HG02610 (cell line): ENCODE results near the gene CEP76.

Experiments
- ATAC-seq: cut with Tn5 transposase; IDR thresholded peaks from one replicate; pipeline ENCODE4 v1.9.1; 2021; ENCODE audit warnings: mild to moderate bottlenecking, moderate library complexity; ENCODE audit not compliant: unreplicated experiment

The CEP76 gene, protein sequence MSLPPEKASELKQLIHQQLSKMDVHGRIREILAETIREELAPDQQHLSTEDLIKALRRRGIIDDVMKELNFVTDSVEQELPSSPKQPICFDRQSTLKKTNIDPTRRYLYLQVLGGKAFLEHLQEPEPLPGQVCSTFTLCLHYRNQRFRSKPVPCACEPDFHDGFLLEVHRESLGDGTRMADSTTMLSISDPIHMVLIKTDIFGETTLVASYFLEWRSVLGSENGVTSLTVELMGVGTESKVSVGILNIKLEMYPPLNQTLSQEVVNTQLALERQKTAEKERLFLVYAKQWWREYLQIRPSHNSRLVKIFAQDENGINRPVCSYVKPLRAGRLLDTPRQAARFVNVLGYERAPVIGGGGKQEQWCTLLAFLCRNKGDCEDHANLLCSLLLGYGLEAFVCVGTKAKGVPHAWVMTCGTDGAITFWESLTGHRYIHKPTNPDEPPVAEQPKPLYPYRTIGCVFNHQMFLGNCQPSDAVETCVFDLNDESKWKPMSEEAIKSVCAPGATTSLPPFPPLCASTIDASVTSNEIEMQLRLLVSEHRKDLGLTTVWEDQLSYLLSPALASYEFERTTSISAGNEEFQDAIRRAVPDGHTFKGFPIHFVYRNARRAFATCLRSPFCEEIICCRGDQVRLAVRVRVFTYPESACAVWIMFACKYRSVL

DNA sequence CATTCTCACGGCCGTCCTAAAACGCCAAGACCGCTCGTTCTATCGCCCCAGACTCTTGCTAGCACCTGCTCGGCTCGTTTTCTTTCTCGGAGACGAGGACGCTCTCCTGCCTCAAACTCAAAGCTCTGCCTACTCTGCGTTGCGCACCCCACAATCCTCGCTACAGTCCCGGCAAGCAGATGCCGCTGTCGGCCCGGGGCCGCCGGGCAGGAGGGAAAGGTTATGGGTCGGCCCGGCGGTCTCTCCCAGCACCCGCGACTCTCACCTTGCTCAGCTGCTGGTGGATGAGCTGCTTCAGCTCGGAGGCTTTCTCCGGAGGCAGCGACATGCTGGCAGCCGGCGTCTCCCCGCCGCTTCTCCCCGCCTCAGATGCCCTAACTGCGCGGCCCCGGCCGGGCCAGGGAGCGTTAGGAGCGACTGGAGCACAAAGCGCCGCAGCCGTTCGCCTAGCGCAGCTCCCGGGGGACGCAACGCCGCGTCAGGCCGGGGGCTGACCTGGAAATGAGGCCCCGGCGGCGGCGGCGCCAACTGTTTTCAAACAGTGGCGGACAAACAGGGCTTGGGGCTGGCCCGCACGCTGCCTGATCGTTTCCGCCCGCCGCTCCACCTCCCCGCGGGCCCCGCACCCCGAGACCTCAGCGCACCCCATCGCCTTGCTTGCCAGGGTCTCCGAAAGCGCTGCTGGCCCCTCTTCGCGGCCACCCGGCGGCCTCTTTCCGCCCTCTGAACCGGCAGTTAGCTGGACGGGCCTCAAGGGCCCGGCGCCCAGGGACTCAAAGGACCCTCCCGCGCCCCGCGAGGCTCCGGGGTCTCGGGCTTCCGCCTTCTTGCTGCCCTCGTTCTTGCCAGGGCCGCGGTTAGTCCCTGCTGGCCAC, at the start of gene CEP76, which contains the start of gene PSMG2:
TSS of gene CEP76 (minus strand) at position 503 of the 875 bp plus-strand sequence. CDS start at position 328, 175 bp downstream.
TSS of gene PSMG2 (plus strand) at position 822 of the 875 bp plus-strand sequence. CDS start 66 bp downstream, outside the sequence.
- peak; percentile 82 for ATAC-seq

DNA sequence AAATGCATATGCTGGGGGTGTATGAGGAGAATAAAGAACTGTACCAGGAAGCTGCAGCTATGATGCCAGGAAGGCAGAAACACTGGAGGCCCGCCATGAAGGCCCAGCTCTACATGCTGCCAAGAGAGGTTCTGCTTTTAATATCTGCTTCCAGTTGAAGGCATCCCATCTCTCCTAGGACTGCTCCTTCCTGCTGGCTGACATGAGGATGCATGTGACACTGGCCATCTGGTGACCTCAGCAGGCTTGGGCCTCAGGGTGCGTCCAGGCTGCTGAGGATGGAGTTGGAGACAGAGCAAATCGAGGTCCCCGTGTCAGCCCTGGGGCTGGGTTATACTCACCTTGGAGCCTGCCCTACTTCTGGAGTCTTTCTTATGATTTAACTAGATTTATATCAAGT, 49.4 kb upstream of the CEP76 start:
- no peak for ATAC-seq

DNA sequence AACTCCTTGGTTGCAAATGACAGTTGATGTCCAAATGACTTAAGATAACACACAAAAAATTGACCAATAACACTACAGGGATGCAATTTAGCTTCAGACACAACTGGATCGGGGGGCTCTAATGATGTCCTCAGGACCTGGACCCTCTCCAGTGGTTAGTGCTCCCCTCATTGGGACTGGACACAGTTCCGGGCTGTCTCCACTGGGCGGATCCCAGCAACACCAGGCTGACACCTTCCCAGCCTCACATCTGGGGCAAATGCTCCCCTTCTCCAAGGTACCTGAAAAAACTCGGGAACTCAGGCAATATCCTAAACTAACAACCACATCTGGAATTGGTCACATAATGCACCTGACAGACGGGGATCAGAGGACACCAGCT, 49.0 kb upstream of the CEP76 start:
- no peak for ATAC-seq

DNA sequence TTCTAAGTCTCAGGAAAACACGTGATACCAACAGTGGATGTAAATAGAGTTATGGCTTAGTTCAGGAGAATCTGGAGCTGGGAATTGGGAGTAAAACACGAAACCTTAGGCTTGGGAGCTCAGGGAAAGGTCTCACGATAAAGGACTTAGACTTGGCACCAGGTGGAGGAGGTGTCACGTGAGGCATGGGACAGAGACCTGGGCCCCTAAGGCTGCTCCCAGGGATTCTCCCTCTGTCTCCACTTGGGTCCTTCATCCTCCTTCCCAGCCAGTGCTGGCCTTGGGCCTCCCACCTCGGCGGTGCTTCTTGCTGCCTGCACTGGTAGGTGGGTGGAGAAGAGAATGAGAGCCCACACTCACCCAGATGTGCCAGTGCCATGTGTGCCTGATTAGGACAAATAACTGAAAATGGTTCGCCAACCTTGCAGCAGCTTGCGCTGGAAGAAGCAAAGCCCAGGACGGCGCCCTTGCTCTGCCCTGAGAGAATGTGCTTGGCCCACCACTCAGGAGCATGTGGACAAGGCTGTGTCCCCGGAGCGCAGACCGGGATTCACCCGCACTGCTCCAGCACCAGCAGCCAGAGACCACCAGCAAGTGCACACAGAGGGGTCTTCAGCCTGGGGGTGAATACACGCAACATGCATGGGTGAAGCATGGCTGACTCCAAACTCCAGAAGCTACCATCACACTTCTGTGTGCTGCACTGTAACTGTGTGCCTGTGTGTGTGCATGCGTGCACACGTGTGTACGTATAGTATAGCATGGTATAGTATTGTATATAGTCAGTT, 48.4 kb upstream of the CEP76 start:
- ATAC-seq, result no peak

DNA sequence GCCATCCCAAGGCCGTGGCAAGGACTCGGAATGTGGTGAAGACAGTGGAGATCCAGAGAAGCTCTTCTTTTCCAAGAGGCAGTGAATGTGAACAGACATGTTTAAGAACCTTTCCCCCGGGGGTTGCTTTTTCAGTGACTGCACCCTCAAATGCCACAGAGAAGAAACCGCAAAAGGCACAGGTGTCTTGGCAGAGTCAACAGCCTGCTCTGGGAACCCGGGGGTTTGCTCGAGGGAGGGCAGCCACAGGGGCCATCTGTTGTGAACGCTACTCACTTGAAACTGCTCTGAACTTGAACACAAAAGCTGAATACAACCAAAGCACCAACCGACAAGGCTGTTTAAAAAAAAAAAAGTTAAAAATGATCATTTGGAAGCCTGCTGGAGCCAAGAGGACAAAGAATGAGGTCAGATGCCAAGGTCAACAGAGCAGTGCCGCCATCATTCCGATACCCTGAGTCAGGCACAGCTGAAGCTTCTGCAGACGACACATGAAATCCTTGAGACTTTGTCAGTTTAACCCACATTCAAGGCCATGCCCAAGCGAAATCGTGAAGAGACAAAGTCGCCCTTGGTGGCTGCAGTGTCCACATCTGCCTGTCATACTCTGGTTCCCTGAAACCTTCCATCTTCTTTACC, 47.7 kb upstream of the CEP76 start:
- ATAC-seq, result no peak

DNA sequence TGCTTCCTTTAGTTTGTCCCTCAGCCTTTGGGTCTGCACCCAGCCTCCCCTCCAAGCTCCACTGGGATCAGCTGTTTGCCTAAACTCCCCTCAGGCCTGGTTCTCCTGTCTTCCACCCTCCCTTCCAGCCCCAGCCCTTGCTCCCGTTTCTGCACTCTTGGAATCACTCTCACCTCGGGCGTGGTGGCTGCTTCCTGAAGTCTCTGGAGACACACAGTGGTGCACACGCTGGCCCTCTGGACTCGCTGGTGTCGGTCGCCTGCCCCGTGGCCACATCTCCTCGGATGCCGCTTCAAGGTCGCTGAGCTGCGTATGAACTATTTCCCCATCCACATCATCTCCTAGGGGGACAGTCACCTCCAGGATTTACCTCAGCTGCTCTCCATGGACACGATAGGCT, 46.6 kb upstream of the CEP76 start:
- ATAC-seq, result no peak

DNA sequence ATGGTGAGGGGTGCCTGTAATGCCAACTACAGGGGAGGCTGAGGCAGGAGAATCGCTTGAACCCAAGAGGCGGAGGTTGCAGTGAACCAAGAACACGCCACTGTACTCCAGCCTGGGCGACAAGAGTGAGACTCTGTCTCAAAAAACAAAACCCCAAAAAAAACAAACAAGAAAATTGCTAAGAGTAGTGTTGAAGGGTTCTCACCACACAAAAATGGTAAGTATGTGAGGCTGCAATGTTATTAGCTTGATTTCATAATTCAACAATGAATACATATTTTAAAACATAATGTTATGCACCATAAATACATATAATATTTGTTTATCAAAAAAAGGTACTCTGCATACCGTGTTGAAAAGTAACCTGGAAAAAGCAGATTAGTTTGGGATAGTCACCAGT, 46.1 kb upstream of the CEP76 start:
- ATAC-seq, result no peak

DNA sequence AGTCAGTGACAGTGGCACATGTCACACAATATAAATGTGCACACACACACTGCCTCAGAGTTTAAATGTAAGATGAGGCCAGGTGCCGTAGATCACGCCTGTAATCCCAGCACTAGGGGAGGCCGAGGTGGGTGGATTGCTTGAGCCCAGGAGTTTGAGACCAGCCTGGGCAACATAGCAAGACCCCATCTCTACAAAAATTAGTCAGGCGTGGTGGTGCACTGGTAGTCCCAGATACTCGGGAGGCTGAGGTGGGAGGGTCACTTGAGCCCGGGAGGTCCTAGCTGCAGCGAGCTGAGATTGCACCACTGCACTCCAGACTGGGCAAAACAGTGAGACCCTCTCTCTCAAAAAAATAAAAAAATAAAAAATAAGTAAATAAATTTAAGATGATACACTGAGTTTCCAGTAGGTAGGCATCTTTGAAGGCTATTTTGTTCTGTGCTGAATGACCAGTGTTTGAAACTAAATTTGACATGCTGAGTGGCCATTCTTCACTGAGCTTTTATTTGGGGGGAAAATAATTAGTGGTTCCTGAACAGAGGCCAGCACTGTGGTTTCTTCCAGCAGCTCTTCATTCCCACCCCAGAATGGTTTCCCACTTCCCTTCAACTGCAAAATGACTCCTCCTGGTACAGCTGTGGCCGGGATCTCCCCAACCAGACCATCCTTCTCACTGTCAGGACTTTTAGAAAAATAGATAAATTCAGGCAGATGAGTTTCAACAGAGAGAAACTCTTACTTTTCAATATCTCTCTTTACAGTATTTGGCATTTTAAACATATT, 45.2 kb upstream of the CEP76 start:
- ATAC-seq, result no peak

DNA sequence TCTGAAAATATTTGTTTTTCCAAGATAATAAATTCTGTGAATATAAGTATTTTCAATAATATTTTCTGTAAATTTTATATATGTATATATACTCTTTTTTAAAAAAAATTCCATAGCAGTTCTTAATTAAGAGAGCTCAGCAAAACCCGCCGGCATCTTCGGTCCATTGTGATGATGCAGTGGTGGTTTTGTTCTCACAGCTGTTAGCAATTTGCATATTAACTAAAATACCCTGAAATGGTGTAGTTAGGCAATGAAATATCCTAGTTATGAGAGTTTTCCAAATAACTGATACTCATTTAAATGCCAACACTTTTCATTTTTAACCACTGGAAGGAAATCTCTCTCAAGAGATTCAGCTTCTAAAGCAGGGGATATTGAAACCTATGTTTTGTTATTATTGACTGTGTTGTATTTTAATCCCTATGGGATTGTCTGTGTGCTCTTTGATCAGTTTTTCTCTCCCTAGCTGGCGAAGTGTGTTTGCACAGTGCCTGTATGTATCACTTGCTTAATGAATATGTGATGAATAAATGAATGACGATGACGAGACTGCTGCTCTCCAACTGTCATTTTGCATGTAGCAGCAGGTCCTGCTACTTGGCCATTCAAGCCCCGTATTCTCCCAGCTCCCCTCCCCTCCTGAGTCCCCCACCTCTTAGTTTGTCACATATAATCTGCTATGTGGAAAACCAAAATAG, 42.7 kb upstream of the CEP76 start:
- no peak for ATAC-seq

DNA sequence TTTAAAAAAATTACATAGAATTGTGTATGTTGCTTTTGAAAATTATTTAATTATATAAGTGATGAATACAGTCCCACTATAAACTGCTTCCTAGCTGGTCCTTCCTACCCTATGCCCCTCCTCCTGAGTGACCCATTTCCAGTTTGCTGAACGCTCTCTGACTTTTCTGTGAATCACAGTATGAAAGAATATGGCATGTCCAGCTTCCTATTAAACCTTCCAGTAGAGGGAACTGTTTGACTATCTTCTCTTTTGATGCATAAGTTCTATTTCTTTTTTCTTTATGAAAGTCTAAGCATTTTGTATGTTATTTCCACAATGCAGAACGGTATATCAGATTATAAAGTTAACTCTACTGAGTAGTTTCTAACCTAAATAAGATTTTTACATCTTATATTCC, 41.6 kb upstream of the CEP76 start:
- ATAC-seq, result no peak

DNA sequence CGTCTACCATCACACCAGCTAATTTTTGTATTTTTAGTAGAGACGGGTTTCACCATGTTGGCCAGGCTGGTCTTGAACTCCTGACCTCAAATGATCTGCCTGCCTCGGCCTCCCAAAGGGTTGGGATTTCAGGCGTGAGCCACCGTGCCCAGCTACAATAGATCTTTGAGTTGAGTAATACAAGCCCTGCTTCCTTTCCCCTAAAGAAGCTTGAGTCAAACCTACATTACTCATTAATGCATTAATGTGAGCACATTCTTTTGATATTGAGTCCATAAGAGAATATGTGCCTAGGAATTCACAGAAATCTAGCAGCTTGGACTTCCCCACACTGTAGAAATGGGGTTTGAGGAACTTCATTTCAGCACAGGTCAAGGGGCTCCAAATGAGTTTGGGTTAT, 39.9 kb upstream of the CEP76 start:
- ATAC-seq, result no peak

DNA sequence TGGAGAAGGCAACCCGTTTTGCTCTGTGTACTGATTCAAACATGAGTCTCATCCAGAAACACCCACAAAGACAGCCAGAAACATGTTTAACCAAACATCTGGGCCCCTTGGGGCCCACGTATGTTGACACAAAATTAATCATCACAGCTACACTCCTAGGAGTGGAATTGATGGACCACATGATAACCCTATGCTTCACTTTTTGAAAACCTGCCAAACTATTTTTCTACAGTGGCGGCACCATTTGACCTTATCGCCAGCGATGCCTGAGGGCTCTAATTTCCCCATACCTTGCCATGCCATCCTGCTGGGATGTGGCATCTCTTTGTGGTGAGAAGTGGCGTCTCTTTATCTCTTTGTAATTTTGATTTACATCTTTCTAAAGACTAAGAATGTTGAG, 38.8 kb upstream of the CEP76 start:
- no peak for ATAC-seq

DNA sequence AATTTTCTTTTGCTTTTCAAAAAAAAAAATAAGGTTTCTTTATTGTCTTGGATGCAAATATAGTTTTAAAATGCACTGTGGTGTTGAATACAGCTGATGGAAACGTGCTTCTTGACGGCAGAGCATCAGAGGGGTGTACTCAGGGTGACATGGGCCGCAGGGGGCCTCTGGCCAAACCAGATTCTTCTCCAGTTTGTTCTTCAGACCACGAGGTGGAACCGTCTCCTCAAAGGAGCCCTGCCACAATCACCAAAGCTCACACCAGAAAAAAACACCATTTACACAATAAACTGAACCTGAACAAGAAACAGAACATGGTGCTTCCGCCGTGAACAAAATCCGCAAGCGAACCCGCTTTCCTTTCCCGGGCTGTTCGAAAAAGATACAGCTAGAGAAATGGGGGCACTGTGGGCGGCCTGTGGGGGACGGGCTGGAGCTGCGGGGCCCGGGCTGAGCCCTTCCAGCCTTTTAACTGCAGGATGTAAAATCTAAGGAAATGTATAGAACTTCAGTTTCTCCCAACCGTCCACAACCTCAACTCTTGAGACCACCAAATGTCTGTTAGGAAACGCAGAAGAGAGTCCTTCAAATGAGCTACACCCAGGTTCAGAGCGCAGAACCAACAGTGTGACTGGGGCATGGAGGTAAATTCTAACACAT, 34.9 kb upstream of the CEP76 start:
- ATAC-seq, result no peak

DNA sequence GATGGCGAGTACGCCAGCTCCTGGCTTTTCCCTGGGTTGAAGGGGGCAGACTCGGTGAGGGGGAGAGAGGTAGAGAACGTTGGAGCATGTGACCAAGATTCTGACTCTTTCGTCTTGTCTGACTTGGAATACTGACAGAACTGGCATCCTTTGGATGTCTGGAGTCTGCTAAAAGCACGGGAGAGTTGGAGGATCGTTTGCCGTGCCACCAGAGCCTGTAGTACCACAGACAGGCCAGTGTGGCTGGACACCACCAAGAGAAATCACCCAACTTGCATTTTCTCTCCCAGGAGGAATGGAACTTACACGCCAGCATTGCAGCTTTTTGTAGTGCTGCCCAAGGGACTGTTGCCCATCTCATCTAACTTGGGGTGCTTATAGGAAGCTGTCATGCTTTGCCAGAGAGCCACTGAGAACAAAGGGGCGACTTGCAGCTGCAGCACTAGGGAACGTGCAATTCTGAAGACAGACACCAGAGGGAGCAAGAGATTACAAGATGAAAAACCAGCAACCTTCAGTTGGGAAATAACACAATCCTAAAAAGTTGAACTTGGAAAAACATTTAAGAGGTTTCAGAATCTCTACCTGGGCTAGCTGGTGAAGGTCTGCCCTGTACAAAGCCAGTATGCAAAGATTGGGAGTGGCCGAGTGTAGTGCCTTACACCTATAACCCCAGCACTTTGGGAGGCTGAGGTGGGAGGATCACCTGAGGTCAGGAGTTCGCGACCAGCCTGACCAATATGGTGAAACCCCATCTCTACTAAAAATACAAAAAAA, 24.4 kb upstream of the CEP76 start:
- ATAC-seq, result no peak

DNA sequence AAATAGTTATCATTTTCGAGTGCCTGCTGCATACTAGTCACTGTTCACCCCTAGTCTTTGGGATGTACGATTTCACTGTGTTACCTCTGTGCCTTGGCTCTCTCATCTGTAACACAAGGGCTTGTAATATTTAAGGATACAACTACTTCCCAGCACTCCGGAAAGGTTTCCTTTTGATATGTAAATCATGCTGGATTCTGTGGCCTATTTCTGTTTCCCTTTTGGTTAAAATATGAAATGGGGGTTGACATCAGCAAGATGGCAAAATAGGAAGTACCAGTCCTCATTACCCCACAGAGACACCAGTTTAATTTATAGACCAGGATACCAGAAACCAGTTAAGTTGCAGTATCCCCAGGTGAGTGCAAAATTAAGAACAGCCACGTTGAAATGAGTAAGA, 23.8 kb upstream of the CEP76 start:
- no peak for ATAC-seq

DNA sequence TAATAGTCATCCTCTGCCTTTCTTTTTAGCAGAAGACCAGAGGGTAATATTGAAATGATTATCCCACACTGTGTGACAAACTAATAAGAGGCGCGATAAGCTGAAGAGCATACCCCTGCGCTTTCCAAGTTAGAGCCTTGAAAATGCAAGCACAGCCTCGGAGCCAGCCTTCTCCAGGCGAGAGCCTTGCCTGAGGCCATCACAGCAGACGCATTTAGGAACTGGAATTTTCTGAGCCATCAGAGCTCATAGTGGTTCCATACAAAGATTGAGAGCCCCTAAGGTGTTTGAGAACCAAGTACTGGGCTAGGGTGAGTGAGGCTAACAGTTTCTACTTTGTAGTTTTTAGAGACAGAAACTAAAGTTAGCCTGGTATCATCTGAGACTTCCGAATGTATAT, 20.2 kb upstream of the CEP76 start:
- no peak for ATAC-seq

DNA sequence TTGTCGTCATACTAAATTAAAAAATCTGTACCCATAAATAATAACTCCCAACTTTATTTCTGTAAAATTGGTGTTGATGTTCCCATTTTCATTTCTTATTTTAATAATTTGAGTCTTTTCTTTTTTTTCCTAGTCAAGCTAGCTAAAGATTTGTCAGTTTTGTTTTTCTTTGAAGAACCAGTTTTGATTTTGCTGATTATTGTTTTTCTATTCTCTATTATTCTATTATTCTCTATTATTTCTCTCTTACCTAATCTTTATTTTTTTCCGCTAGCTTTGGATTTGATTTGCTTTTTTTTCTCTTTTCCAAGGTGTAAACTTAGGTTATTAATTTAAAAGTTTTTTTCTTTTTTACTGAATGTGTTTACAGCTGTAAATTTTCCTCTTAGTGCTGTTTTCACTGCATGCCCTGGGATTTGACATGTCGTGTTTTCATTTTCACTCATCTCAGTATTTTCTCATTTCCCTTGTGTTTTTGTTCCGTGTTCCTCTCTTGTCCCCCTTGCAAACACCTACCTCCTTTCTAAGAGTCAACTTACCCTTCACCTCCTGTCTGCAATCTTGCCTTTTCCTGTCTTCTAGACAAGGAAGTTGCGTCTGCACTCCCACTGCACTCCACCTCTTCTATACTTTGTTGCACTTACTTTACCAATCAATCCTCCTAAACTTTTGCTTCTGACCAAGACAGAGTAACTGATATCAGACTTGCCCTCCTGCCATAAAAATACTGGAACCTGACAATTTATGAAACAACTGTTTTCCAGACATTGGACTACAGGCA, 19.2 kb upstream of the CEP76 start:
- ATAC-seq, result no peak
